HG03196 (cell line): ENCODE results near the gene TRIM37.

Experiments used
- ATAC-seq: cut with Tn5 transposase; IDR thresholded peaks from one replicate; pipeline ENCODE4 v1.9.1; 2021; ENCODE audit not compliant: unreplicated experiment

TRIM37 gene

DNA sequence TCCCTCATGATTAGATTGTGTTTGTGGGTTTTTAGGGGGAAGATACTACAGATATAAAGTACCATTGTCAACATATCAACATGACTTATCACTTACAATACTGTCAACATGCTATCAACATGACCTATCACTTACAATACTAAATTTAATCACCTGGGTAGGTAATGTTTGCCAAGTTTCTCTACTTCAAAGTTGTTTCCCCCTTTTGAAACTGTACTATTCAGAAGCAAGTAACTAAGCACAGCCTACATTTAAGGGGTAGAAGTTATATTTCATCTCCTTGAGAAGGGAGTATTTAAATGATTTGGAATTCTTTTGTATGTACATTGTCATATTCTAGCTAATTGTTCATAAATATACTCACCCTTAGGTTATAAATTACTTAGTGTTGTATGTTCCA lies 68.7 kb downstream of the TRIM37 start:
- no peak for ATAC-seq

DNA sequence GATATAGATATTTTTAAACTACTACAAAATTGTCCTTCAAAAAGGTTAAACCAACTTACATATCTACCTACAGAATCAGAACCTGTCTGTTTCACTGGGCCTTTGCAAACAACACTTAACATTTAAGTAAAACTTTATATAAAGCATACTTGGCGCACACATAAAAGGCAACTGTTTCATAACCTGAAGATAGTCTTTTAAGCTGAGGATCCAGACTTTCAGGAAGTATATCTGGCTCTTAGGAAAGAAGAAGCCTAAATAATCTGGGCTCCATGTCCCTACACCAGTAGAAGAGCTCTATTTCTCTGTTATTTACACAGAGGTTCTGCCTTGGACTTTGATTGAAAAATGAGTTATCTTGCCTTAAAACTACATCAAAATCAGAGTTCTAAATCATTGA lies 75.9 kb downstream of the TRIM37 start:
- ATAC-seq = no peak

DNA sequence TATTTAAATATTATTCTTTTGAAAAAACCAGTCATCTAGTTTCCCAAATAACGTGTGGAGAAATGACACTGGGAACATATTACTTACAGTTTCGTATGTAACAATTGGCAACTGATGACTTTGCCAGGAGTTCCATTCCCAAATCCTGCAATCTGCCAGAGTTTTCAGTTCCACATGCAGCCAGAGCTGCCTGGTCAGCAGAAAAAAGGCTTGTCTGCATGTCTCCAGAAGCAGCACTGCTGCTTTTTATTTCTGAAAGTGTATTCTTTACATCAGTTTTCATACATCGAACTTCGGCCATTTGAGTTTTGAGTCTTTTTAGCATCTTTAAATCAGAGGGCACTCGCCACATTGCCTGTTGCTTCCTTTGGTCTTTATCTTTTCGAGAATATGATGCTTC lies 78.4 kb downstream of the TRIM37 start:
- ATAC-seq = no peak

DNA sequence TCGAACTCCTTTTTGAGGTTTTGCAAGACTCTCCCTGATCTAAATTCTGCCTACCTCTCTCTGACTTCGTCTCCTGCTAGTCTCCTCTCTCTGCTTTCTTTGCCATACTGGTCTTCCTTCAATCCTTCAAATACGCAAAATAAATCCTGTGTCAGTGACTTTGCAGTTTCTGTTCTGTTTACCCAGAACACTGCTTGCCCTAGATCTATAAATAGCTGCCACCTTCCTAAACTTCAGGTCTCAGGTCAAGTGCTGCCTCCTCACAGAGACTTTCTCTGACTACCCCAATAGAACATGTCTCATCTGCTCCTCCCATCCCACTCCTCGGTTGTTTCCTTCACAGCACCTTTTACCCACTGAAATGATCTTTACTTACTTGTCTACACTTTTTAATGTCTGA lies 78.9 kb downstream of the TRIM37 start:
- no peak for ATAC-seq

DNA sequence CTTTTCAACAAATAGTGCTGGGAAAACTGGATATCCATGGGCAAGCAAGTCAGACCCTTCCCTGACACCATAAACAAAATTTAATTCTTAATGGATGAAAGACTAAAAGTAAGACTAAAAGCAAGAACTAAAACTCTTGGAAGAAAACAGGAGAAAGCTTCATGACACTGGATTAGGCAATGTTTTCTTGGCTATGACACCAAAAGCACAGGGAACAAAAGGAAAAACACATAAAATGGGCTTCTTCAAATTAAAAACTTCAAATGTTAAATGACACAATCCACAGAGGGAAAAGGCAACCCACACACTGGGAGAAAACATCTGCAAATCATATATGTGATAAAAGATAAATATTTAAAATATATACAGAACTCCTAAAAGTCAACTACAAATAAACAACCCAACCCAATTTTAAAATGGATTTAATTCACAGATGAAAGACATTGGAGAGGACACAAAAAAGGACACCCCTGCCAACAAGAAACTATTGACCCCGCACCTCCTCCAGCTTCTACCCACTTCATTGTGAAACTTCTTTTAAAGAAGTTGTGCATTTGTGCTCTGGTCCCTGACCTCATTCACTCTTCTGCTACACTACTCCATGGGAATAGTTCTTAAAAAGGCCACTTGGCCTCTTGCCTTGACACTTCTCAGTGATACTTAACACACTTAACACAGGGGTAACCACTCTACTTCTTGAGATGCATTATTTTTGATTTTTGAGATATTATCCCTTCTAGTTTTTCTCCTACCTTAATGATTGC lies 80.3 kb downstream of the TRIM37 start:
- ATAC-seq = no peak

DNA sequence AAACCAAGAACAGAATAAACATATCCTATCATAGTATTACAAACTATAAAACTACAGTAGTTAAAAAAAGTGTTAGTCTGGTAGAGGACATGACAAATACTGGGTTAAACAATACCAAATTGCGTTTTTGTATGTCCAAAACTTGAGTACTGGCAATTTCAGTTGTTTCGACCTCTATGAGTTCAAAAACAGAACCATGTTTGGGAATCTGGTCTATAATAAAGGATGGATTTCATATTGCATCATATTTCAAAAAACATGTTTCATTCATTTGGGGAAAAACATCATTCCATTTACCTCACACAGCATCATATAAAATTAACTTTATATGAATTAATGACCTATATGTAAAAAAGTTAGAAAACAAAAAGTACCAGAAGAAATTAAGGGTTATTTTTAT lies 81.8 kb downstream of the TRIM37 start:
- no peak for ATAC-seq

DNA sequence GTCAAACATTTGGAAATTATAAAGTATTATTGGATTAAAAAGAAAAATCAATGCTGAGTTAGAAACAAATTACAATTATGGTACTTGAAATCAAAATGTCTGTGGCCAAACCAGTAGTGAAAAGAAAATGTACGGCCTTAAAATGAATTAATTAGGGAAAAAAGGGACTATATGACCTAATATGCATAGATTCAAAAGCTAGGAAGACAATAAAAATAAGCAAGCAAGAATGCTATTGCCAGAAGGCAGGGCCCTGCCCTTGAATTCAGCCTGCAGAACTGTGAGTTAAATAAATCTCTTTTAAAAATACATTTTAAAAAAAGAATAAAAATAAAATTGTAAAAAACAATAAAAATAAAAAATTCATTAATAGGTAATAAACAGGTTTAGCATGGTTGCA lies 88.7 kb downstream of the TRIM37 start:
- ATAC-seq = no peak

DNA sequence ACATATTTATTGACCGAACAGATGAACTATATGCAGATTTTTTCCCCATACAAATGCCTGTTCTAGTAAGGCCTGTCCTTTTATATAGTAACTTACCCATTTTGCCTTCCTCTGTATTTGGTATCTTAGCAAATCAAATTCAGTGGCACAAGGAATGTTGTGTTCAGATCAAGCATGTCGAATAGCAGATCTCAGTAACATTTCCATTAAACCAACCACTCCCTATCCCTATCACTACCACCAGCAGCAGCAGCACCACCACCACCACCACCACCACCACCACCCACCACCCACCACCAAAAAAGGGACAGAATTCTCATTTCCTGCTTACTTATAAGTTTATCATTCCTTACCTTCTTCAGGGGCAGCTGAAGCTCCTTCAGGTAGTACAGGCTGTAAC lies 94.7 kb downstream of the TRIM37 start:
- no peak for ATAC-seq

DNA sequence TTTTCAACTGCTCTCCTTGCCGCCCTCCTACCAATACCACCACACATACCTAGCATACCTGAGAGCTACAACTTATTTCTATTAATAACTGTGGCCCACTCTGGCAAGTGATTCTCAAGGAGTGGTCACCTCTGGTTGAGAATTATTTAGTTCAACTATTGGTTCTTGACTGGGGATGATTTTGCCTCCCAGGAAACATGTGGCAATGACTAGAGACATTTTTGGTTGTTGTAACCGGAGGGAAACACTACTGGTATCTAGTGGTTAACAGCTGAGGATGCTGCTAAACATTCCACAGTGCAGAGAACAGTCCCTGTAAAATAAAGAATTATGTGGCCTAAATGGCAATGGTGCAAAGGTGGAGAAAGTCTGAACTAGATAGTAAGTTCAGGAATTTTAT lies 96.7 kb downstream of the TRIM37 start:
- no peak for ATAC-seq

DNA sequence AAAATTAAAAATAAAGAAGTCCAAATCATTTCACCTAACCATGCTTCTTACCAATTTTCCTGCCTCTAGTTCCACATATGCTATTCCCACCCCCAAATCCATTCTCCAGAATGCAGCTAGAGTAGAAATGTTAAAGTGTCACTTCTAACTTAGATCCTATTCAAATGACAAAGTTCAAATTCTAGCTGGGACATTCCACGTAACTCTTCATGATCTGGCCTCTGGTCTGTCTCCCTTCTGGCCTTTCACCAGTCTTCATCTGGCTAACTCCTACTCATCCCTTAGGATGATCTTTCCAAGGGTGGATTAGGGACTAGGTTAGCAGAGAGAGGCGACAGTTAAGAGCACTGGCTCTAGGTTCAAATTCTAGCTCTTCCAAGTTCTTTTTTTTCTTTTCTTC lies 97.9 kb downstream of the TRIM37 start:
- no peak for ATAC-seq

DNA sequence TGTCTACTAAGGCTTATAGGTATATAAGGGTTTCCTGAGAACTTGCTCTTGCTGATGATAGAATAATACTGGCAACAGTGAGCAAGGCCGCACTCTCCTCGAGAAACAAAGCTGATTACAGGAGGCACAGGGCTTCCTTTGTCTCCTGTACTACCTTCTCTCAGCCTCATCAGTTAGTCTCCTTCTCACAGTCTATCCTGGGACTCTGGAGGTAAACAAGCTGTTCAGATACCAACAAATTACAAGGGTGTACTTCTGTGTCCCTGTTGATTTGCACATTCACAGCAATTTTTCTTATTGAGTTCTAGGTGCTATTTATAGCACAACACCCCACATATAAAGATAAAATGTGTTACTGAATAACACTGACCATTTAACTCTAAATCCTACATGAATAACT lies 98.7 kb downstream of the TRIM37 start:
- no peak for ATAC-seq

DNA sequence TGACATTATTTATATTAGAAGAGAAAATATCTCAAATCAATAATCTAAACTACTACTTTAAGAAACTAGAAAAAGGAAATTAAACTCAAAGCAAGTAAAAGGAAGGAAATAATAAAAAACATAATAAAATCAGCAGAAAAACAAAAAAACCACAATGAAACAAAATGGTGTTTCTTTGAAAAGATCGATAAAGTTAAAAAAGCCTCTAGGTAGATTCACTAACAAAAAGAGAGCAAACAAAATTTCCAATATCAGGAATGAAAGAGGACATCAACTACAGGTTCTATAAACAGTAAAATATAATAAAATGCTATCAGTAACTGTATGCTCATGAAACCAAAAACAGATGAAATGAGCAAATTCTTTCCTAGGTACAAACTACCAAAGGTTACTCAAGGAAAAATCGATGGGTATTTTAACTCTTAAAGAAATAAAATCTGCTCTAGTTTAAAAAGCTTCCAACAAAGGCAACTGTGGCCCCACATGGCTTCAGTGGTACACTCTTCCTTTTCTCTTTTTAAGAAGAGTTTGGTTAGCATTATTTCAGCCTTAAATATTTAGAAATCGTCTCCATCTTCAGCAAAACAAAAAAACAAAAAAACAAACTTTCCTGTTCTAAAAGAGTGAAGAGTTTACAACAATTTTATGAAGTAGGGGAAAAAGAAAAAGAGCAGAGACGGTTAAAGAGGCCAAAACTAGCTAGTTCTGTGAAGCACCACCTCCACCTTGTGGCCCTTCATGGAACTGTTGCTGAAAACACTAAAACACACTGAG lies 102.2 kb downstream of the TRIM37 start:
- ATAC-seq = peak; percentile 34

DNA sequence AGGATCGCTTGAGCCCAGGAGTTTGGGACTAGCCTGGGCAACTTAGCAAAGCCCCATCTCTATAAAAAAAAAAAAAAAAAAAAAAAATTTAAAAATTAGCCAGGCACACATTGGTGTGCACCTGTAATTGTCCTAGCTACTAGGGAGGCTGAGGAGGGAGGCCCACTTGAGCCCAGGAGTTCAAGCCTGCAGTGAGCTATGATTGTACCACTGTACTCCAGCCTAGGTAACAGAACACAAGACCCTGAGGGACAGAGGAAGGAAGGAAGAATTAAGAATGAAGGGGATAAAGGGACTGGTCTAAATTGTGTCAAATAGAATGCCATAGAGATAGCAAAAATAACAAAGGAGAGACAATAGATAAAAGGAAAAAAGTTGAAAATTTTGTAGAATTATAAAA lies 102.8 kb downstream of the TRIM37 start:
- ATAC-seq = no peak

DNA sequence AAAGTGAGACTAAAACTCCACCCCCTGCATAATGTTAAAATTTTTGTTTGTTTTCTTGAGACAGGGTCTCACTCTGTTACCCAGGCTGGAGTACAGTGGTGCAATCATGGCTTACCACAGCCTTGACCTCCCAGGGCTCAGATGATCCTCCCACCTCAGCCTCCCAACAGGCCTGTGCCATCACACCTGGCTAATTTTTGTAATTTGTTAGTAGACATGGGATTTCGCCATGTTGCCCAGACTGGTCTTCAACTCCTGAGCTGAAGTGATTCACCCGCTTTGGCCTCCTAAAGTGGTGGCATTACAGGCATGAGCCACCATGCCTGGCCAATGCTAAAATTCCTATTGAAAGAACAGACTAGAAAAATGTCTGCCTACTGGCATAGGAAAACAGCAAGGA lies 103.8 kb downstream of the TRIM37 start:
- ATAC-seq = no peak

DNA sequence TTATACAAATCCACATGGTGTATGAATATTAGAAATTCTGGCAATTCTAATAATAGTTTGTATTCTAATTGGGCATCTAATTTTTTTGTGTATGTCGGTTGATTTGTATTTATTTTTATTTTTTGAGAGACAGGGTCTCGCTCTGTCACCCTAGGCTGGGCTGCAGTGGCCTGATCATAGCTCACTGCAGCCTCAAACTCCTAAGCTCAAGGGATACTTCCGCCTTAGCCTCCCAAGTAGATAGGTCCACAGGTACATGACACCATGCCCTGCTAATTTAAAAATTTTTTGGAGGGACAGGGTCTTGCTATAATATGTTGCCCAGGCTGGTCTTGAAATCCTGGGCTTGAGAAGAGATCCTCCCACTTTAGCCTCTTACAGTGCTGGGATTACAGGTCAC lies 104.6 kb downstream of the TRIM37 start:
- no peak for ATAC-seq

DNA sequence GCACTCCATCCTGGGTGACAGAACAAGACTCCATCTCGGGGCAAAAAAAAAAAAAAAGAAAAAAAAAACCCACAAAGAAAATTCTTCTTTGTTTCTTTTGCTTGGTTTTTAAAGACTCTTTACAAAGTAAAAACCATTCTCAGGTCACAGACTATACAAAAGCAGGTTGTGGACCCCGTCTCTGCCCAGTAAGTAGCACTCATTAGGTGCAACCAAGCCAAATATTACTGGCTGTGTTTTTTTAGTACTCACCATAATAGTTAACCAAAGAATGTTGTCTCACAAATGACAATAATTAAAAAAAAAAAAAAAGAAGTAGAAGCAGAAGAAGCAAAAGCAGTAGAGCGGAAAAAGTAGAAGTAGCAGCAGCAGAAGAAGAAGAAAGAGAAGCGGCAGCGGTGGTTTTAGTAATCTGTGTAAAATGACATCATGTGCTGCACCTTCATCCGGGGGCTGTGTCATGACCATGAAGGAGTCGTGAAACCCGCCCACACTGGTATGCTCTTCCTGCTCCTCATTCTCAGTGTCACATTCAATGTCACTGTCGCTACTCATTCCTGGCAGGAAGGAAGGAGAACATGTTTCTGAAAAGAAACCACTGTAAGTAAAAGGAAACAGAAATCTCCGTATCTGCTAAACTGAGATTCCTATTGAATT lies 105.4 kb downstream of the TRIM37 start:
- ATAC-seq = peak; percentile 94

DNA sequence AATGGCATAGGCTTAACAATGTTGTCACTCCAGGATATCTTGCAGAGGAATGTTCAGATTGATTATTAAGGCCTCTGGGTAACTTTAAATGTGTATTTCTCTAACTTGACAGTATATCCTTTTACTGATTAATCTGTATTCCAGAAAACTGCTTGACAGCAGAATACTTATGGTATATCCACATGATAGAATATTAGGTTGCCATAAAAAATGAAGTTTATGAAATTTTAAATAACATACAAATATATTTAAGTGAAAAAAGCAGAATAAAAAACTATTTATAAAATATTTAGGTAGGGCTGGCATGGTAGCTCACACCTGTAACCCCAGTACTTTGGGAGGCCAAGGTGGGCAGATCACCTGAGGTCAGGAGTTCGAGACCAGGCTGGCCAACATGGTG lies 106.7 kb downstream of the TRIM37 start:
- no peak for ATAC-seq

DNA sequence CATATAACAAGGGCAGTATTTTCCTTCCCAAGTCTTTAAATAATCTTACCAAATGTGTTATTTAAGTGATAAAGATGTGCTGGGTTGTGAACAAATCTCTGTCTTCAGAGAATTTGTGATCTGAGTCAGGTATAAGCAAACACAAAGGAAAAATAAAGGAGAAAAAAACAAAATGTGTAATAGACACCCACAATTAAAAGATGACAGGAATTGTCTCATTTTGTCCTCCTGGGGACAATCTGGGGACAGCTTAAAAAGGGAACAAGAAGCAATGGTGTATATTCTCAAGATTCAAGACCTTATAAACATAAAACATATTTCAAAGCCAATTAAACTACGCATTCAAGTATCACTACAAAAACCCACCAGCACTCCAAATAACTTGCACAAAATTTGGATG lies 107.2 kb downstream of the TRIM37 start:
- ATAC-seq = no peak

DNA sequence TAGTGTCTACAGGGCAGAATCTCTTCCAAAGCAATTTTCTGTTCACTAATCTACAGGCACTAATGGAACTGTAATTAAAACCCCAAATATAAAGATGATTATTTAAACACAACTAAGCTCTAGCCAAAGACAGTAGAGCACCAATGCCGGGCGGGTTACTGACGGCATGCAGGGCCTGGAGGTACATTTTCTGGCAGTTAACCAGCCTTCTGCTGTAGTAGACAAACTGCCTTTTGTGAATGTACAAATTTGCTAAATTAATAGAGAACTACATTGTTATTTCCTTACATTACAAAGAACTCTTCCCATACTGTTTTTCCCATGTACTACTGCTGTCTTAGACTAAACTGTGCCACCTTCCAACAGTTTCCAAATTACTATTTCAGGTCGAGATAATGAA lies 107.8 kb downstream of the TRIM37 start:
- ATAC-seq = no peak

DNA sequence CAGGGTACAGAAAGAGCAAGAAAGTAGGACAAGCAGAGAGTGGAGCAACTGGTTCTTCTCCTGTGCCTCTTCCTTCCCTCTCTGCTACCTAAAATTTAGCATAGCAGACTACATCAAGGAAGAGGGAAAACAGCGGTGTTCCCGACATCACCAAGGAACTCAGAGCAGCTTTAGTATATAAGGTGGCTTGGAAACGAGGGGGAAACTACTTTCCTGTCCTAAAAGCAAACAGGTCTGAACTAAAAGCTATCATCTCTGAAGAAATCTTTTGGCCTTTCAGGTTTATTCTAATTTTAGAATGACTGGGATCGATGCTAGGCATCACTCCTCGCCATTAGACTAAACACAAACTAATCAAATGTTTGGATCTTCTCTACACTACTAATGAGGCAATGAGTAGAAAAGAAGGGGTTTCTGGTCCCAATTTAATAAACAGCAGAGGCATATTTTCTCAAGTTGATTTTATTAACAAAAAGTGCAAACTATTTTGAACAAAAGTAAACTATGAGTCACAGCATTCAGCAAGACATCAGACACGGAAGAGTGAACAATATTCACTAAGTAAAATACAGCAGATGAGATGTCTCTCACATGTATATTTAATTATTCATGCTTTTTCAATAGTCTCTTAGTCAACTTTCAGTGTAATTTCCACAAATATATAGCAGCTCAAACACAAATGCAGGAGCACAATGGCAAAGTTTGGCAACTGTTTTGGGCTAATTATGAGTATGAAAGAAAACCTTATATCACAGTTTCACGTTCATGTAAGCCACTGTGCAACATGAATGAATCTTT lies 108.7 kb downstream of the TRIM37 start:
- no peak for ATAC-seq

DNA sequence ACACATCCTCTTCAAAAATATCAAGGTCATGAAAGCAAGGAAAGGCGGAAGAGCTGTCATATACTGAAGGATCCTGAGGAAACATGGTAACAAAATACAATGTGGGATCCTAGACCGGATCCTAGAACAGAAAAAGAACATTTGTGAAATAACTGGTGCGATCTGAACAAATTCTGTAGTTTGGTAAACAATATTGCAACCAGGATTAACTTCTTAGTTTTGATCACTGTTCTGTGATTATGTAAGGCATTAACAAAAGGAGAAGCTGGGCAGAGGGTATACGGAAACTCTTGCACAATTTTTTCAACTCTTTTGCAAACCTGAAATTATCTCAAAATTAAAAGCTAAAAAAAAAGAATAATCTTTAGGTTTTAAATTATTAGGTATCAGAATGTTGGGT lies 109.7 kb downstream of the TRIM37 start:
- no peak for ATAC-seq
